Testis (tissue), 3 donors: ENCODE results near the gene FRMD4B. TPM values are rescaled to one million over a fixed set of nuclear protein-coding genes. Genes with fewer than 3 reads are reported as not detected.

ENCODE experiments used
- DNase-seq: peaks from one replicate; pipeline ENCODE4 v3.0.0-alpha.2; 2019
- H3K27ac ChIP-seq, 2 donors: fragments of 200-600 bp; sonication (generic); one replicate each; pipeline ENCODE4 v1.5.1; 2019
- H3K27me3 ChIP-seq: fragments of 200-600 bp; sonication (generic); one replicate; pipeline ENCODE4 v1.5.1; 2019
- H3K36me3 ChIP-seq: fragments of 200-600 bp; sonication (generic); one replicate; pipeline ENCODE4 v1.5.1; 2017; ENCODE audit warnings: low read depth; ENCODE audit errors: missing control alignments
- H3K4me1 ChIP-seq: fragments of 200-600 bp; sonication (generic); one replicate; pipeline ENCODE4 v1.5.1; 2019
- H3K4me3 ChIP-seq, 2 donors: fragments of 200-600 bp; sonication (generic); one replicate each; pipeline ENCODE4 v1.5.1; 2017 to 2019
- H3K9me3 ChIP-seq: fragments of 200-600 bp; sonication (generic); one replicate; pipeline ENCODE4 v1.5.1; 2017
- POLR2A ChIP-seq: fragments of 450-650 bp; IDR thresholded peaks from one replicate; pipeline ENCODE4 v1.6.1; 2017; ENCODE audit warnings: antibody characterized with exemption, mild to moderate bottlenecking, moderate library complexity
- WGBS, 2 donors: methylation state at CpG; one replicate each; pipeline ENCODE4 v1.1.5; 2018; 5-methylcytosine and 5-hydroxymethylcytosine counted together
- intact Hi-C: fragments of 100-400 bp; cut with DNase I; formaldehyde crosslinking; loops from one replicate; pipeline ENCODE4 v1.15.1; 2023; ENCODE audit warnings: low total_unique reads
- polyA plus RNA-seq: library from polyadenylated mRNA; stranded (reverse); fragments of 350-450 nt; fragmentation: Illumina TruSeq; extraction: RNeasy Lipid Tissue Mini Kit (QIAGEN cat#74804); gene quantifications from one replicate; pipeline ENCODE4 v1.2.3, GENCODE V29; 2014; ENCODE audit warnings: low read depth, low replicate concordance; ENCODE audit not compliant: insufficient read depth
- total RNA-seq, 2 donors: library from RNA; depleted of rRNA; stranded (reverse); fragments of >200 nt; gene quantifications; one replicate each; pipeline ENCODE4 v1.2.3, GENCODE V29; 2016
- TF ChIP-seq, protein P1 (sequence below), 3 experiments: fragments of 450-650 bp in 2 of 3; fragments of 200-600 bp in 1 of 3; sonication (generic) in 1 of 3; IDR thresholded peaks; one replicate each; pipeline ENCODE4 v1.5.1; 2016 to 2019; ENCODE audit warnings: antibody characterized with exemption in 3 of 3, mild to moderate bottlenecking in 2 of 3, moderate library complexity in 1 of 3

The FRMD4B gene
- total and polyA plus RNA-seq, 3 donors from 2014 or later, result 10.2 to 17.8 (median 13.7) TPM

DNA sequence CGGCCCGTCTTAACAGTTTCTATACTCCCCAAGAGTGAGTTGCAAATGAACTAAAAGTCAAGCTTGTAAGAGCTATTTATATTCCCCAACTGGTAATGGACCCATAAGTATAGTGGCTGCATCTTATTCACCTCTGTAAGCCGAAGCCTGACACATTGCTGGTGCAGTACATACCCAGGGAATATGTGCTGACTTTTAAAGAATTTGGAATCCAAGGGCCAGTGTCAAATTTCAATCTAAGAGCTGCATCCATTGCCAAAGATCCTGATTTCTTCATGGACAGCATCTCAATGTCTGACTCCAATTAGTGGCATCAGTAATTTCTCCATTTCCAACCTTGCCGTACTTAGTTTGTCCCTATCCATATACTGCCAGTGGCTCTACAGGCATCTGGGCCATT is 42.0 kb downstream of the FRMD4B start:
- intact Hi-C loops, result no loop called here
- TF ChIP-seq, protein P1, sequence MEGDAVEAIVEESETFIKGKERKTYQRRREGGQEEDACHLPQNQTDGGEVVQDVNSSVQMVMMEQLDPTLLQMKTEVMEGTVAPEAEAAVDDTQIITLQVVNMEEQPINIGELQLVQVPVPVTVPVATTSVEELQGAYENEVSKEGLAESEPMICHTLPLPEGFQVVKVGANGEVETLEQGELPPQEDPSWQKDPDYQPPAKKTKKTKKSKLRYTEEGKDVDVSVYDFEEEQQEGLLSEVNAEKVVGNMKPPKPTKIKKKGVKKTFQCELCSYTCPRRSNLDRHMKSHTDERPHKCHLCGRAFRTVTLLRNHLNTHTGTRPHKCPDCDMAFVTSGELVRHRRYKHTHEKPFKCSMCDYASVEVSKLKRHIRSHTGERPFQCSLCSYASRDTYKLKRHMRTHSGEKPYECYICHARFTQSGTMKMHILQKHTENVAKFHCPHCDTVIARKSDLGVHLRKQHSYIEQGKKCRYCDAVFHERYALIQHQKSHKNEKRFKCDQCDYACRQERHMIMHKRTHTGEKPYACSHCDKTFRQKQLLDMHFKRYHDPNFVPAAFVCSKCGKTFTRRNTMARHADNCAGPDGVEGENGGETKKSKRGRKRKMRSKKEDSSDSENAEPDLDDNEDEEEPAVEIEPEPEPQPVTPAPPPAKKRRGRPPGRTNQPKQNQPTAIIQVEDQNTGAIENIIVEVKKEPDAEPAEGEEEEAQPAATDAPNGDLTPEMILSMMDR (IDR thresholded peaks at IDR 0.05), result no peak
- TF ChIP-seq POLR2A, result no peak
- WGBS, 2 donors, result 97% methylated on average over 4 of the region's 4 CpGs
- Histone ChIP-seq H3K9me3 (no peaks in the 10 kb centered on the region), H3K27me3 (no peaks in the 10 kb centered on the region), H3K4me3 (no peak overlapping the region), H3K36me3 (no peaks in the 10 kb centered on the region), H3K27ac (no peak overlapping the region), H3K4me1 (no peaks in the 10 kb centered on the region)
- DNase-seq, result no peak

DNA sequence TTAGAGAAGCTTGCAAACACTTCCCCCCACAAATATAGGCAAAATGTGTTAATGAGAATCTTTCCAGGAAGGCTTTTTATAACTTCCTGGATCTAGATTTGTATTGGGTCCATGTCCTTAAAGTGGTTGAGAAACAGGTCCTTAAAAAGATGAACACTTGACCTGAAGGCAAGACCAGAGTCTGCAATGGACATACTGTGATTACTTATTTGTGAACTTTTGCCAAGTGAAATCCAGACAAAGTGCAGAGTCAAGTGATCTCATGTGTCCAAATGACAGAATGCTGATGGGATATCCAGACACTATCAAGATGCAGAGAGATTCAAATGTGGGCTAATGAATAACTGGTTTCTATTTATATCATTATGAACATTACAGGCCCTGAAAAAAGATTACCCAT is 43.8 kb downstream of the FRMD4B start:
- DNase-seq, result no peak
- no peaks in the 10 kb centered on the region for H3K36me3 ChIP-seq
- no peak overlapping the region for H3K4me3 ChIP-seq
- intact Hi-C loops, result no loop called here
- no peaks in the 10 kb centered on the region for H3K27me3 ChIP-seq
- H3K27ac ChIP-seq, result no peak overlapping the region
- H3K4me1 ChIP-seq, result no peaks in the 10 kb centered on the region
- no peaks in the 10 kb centered on the region for H3K9me3 ChIP-seq
- TF ChIP-seq, protein P1 (IDR thresholded peaks at IDR 0.05), result no peak
- no peak for TF ChIP-seq POLR2A

DNA sequence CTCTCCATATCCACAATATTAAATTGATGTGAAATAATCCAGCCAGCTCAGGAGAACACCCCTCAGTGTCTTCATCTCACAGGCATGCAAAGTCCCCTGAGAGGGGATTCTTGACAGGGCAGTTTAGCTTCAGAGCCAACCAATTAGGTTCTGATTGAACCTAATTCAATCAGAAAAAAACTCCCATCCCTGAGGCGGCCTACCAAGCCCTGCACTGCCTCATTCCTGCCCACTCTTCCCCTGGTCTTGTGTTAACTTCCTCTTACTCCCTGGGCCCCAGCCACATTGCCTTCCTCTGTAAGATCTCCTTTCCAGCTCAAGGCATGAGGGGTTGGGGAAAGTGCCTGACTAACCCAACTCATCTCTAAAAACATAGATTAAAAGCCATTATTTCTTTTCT is 46.1 kb downstream of the FRMD4B start:
- no peak overlapping the region for H3K27ac ChIP-seq
- no peaks in the 10 kb centered on the region for H3K9me3 ChIP-seq
- DNase-seq, result no peak
- H3K27me3 ChIP-seq, result no peaks in the 10 kb centered on the region
- intact Hi-C loops, result no loop called here
- no peaks in the 10 kb centered on the region for H3K4me1 ChIP-seq
- no peak overlapping the region for H3K4me3 ChIP-seq
- no peaks in the 10 kb centered on the region for H3K36me3 ChIP-seq
- TF ChIP-seq, protein P1 (IDR thresholded peaks at IDR 0.05), result no peak
- TF ChIP-seq POLR2A, result no peak
- WGBS, 2 donors, result 71 to 75% methylated on average over 1 of the region's 1 CpG

DNA sequence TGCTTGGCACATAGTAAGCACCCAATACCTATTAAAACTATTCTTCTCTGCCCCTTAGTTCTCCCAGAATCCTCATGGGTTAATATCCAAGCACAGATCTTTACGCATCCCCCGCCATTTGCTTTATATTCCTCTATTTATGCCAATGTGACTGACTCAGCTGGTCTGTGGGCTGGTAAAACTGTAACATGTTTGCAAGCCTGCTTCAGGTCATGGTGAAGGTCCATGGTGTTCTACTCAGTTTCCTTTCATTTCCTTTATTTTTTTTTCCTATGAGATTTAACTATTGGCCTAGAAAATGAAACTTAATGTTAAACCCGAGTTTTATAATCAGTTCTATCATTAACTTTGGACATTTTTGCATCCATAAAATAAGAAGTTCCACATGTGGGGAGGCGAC is 47.0 kb downstream of the FRMD4B start:
- TF ChIP-seq, protein P1 (IDR thresholded peaks at IDR 0.05), result no peak
- no peak for TF ChIP-seq POLR2A
- intact Hi-C loops, result no loop called here
- Histone ChIP-seq H3K36me3 (no peaks in the 10 kb centered on the region), H3K4me3 (no peak overlapping the region), H3K27me3 (no peaks in the 10 kb centered on the region), H3K4me1 (no peaks in the 10 kb centered on the region), H3K27ac (no peak overlapping the region), H3K9me3 (no peaks in the 10 kb centered on the region)
- WGBS, 2 donors, result 28 to 39% methylated on average over 4 of the region's 4 CpGs
- peak; percentile 50 for DNase-seq

DNA sequence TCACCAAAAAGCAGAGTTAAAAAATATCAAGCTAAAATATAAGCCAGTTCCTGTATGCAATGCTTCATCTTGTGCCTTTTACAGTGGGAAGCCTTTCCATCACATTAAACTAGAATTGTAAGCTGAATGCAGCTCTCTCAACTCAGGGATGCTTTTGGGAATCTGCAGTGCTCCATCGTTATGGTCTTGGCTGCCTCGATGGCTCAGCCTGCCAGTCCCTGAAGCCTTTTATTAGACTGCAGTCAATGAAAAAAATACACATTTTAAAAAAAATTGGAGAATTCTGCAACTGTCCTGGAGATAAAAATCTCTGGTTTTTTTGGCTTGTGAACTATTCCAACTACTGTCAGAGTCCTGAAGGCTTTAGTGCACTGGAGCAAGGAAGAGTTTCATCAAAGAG is 53.0 kb downstream of the FRMD4B start:
- DNase-seq, result no peak
- intact Hi-C loops, result no loop called here
- TF ChIP-seq, protein P1 (IDR thresholded peaks at IDR 0.05), result no peak
- TF ChIP-seq POLR2A, result no peak
- Histone ChIP-seq H3K4me1 (no peaks in the 10 kb centered on the region), H3K4me3 (no peak overlapping the region), H3K27ac (no peak overlapping the region), H3K27me3 (no peaks in the 10 kb centered on the region), H3K36me3 (no peaks in the 10 kb centered on the region), H3K9me3 (no peaks in the 10 kb centered on the region)
- 64 to 69% methylated on average over 2 of the region's 2 CpGs for WGBS, 2 donors
